ENCODE data around the gene SPATA1. TPM values are rescaled to one million over a fixed set of nuclear protein-coding genes. Genes with fewer than 3 reads are reported as not detected.

Gene SPATA1
- total and polyA plus RNA-seq, 2 donors (not counting 1 experiment from before 2014, with no cell fraction given): 0.96 to 1.7 TPM

DNA sequence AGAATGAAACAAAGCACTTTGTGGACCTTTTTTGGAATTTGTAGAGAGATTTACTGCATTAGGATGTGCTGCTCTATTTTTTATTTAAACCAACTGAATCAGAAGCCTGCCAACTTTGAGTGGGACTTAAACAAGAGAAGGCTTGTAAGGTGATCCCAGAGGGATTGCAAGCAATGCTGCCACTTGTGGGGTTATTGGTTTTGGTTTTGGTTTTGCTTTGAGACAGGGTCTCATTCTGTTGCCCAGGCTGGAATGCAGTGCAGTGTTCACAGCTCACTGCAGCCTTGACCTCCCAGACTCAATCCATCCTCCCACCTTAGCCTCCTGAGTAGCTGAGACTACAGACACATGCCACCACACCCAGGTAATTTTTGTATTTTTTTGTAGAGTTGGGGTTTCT, 32.4 kb downstream of the SPATA1 start:
- no peaks in the 10 kb centered on the region for H4K20me1 ChIP-seq (ENCODE audit: control insufficient read depth, extremely low read depth, insufficient read depth, low read length)
- no peaks in the 10 kb centered on the region for H3K4me1 ChIP-seq (ENCODE audit: control insufficient read depth, extremely low read depth, insufficient read depth, low read length)
- H3K9me3 ChIP-seq (ENCODE audit: control insufficient read depth, insufficient read depth, low read depth, low read length): no peaks in the 10 kb centered on the region
- no peaks in the 10 kb centered on the region for H3K27me3 ChIP-seq (ENCODE audit: control insufficient read depth, insufficient read depth, low read length)
- no peaks in the 10 kb centered on the region for H3K36me3 ChIP-seq (ENCODE audit: control insufficient read depth, insufficient read depth, low read length)
- H3K27ac ChIP-seq (ENCODE audit: insufficient read depth, low read length): no peak overlapping the region
- no peak for DNase-seq (ENCODE audit: low read depth in 2 of 2)
- no peak overlapping the region for H3K9ac ChIP-seq (ENCODE audit: insufficient read depth, low read length)
- H3K4me3 ChIP-seq (replicated peaks in 1 of 4; ENCODE audit: control extremely low read depth in 1 of 4, insufficient read depth in 1 of 4, low read depth in 3 of 4, low read length in 4 of 4): no peak overlapping the region
- no peak overlapping the region for H3K4me2 ChIP-seq (ENCODE audit: extremely low read depth, insufficient read depth, low read length)
- H3K79me2 ChIP-seq (ENCODE audit: control insufficient read depth, insufficient read depth, low read length): no peaks in the 10 kb centered on the region
- no peak overlapping the region for H2AFZ ChIP-seq (ENCODE audit: low read length)
- TF ChIP-seq, protein P1, sequence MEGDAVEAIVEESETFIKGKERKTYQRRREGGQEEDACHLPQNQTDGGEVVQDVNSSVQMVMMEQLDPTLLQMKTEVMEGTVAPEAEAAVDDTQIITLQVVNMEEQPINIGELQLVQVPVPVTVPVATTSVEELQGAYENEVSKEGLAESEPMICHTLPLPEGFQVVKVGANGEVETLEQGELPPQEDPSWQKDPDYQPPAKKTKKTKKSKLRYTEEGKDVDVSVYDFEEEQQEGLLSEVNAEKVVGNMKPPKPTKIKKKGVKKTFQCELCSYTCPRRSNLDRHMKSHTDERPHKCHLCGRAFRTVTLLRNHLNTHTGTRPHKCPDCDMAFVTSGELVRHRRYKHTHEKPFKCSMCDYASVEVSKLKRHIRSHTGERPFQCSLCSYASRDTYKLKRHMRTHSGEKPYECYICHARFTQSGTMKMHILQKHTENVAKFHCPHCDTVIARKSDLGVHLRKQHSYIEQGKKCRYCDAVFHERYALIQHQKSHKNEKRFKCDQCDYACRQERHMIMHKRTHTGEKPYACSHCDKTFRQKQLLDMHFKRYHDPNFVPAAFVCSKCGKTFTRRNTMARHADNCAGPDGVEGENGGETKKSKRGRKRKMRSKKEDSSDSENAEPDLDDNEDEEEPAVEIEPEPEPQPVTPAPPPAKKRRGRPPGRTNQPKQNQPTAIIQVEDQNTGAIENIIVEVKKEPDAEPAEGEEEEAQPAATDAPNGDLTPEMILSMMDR (conservative IDR thresholded peaks at IDR 0.05 in 1 of 2, IDR thresholded peaks at IDR 0.05 in 1 of 2; ENCODE audit: low read depth in 1 of 2, low read length in 2 of 2): no peak
- no peak for TF ChIP-seq EZH2 (IDR thresholded peaks at IDR 0.05; ENCODE audit: low read length, missing control alignments)

DNA sequence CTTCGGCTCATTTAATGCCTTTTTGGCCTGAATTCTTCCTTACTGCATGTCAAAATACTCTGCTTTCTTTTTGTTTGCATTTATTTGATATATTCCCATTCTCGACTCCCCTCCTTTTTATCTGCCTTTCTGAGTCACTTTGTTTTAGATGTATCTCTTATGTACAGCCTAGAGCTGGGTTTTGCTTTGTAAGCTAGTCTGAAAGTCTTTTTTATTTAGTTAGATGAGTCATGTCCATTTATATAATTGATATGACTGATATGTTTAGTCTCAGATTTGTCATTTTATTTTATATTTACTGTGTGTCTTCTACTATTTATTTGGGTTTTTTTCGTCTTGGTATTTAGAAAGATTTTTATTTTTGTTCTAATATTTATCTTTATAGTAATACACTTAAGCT, 33.8 kb downstream of the SPATA1 start:
- Histone ChIP-seq H3K4me3 (replicated peaks in 1 of 4; ENCODE audit: control extremely low read depth in 1 of 4, insufficient read depth in 1 of 4, low read depth in 3 of 4, low read length in 4 of 4) (no peak overlapping the region), H4K20me1 (ENCODE audit: control insufficient read depth, extremely low read depth, insufficient read depth, low read length) (no peaks in the 10 kb centered on the region), H3K36me3 (ENCODE audit: control insufficient read depth, insufficient read depth, low read length) (no peaks in the 10 kb centered on the region), H3K27me3 (ENCODE audit: control insufficient read depth, insufficient read depth, low read length) (no peaks in the 10 kb centered on the region), H3K79me2 (ENCODE audit: control insufficient read depth, insufficient read depth, low read length) (no peaks in the 10 kb centered on the region), H3K4me2 (ENCODE audit: extremely low read depth, insufficient read depth, low read length) (no peak overlapping the region), H3K4me1 (ENCODE audit: control insufficient read depth, extremely low read depth, insufficient read depth, low read length) (no peaks in the 10 kb centered on the region), H3K27ac (ENCODE audit: insufficient read depth, low read length) (no peak overlapping the region), H2AFZ (ENCODE audit: low read length) (no peak overlapping the region), H3K9me3 (ENCODE audit: control insufficient read depth, insufficient read depth, low read depth, low read length) (no peaks in the 10 kb centered on the region), H3K9ac (ENCODE audit: insufficient read depth, low read length) (no peak overlapping the region)
- TF ChIP-seq, protein P1 (conservative IDR thresholded peaks at IDR 0.05 in 1 of 2, IDR thresholded peaks at IDR 0.05 in 1 of 2; ENCODE audit: low read depth in 1 of 2, low read length in 2 of 2): no peak
- TF ChIP-seq EZH2 (IDR thresholded peaks at IDR 0.05; ENCODE audit: low read length, missing control alignments): no peak
- DNase-seq (ENCODE audit: low read depth in 2 of 2): peak; percentile 30 to 36

DNA sequence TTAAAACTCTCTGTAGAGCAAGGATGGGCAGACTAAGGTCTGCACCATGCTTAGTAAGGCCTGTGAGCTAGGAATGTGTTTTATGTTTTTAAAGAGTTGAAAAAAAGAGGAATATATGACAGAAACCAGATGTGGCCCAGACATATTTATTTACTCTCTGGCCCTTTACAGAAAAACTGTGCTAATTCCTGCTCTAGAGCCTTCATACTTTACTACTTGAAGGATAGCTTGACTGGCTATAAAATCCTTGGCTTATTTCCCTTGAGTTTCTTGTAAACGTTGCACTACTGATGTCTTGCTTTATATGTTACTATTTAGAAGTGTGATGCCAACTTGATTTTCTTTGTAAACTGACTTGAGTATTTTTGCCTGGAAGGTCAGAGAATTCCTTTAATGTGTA, 34.6 kb downstream of the SPATA1 start:
- Histone ChIP-seq H3K27me3 (ENCODE audit: control insufficient read depth, insufficient read depth, low read length) (no peaks in the 10 kb centered on the region), H3K9me3 (ENCODE audit: control insufficient read depth, insufficient read depth, low read depth, low read length) (no peaks in the 10 kb centered on the region), H3K27ac (ENCODE audit: insufficient read depth, low read length) (no peak overlapping the region), H3K4me1 (ENCODE audit: control insufficient read depth, extremely low read depth, insufficient read depth, low read length) (no peaks in the 10 kb centered on the region), H3K4me3 (replicated peaks in 1 of 4; ENCODE audit: control extremely low read depth in 1 of 4, insufficient read depth in 1 of 4, low read depth in 3 of 4, low read length in 4 of 4) (no peak overlapping the region), H3K4me2 (ENCODE audit: extremely low read depth, insufficient read depth, low read length) (no peak overlapping the region), H2AFZ (ENCODE audit: low read length) (no peak overlapping the region), H3K79me2 (ENCODE audit: control insufficient read depth, insufficient read depth, low read length) (no peaks in the 10 kb centered on the region), H3K9ac (ENCODE audit: insufficient read depth, low read length) (no peak overlapping the region), H4K20me1 (ENCODE audit: control insufficient read depth, extremely low read depth, insufficient read depth, low read length) (no peaks in the 10 kb centered on the region), H3K36me3 (ENCODE audit: control insufficient read depth, insufficient read depth, low read length) (no peaks in the 10 kb centered on the region)
- TF ChIP-seq EZH2 (IDR thresholded peaks at IDR 0.05; ENCODE audit: low read length, missing control alignments): no peak
- TF ChIP-seq, protein P1 (conservative IDR thresholded peaks at IDR 0.05 in 1 of 2, IDR thresholded peaks at IDR 0.05 in 1 of 2; ENCODE audit: low read depth in 1 of 2, low read length in 2 of 2): no peak
- peak in 1 of 2 donors; percentile 14 for DNase-seq (ENCODE audit: low read depth in 2 of 2)

Data from fibroblast of lung (primary cell).